Activated B cell treated with CpG ODN at 0.5 μM for 24 hours (primary cell): ENCODE data around the gene SDC1. TPM values are rescaled to one million over a fixed set of nuclear protein-coding genes. Genes with fewer than 3 reads are reported as not detected.
"Not testable (repeated sequence)": the region's sequence is repeated elsewhere in the genome, so short reads cannot be mapped to it uniquely, and the experiment has no call there.

Experiments used
- ATAC-seq: fragments of 200-7000 bp; cut with Tn5 transposase; one replicate; pipeline ENCODE4 v1.10.0; 2021; ENCODE audit warnings: low read depth, mild to moderate bottlenecking, moderate library complexity
- CTCF ChIA-PET: fragments of 350-600 bp; sonication (Branson Sonifier 250); formaldehyde crosslinking; loops from one replicate; lab custom pipeline; 2021; ENCODE audit warnings: antibody characterized with exemption; lab: Charles Lee
- POLR2A ChIA-PET: fragments of 350-600 bp; sonication (Branson Sonifier 250); formaldehyde crosslinking; loops from one replicate; lab custom pipeline; 2021; ENCODE audit warnings: antibody characterized with exemption; lab: Charles Lee
- DNase-seq: peaks from one replicate; pipeline ENCODE4 v3.0.0; 2022
- H3K27ac Mint-ChIP-seq: one replicate; pipeline ENCODE4 v1.8.0; 2020; ENCODE audit warnings: mixed read lengths
- H3K27me3 Mint-ChIP-seq: one replicate; pipeline ENCODE4 v1.8.0; 2021; ENCODE audit warnings: mixed read lengths
- H3K36me3 Mint-ChIP-seq: one replicate; pipeline ENCODE4 v1.8.0; 2021; ENCODE audit warnings: low read depth, mixed read lengths
- H3K4me1 Mint-ChIP-seq: one replicate; pipeline ENCODE4 v1.8.0; 2021; ENCODE audit warnings: mixed read lengths
- H3K4me3 Mint-ChIP-seq: one replicate; pipeline ENCODE4 v1.8.0; 2020; ENCODE audit warnings: mild to moderate bottlenecking, mixed read lengths
- H3K9me3 Mint-ChIP-seq: one replicate; pipeline ENCODE4 v1.8.0; 2020; ENCODE audit warnings: mixed read lengths
- CTCF ChIP-seq: fragments of 200-600 bp; IDR thresholded peaks from one replicate; pipeline ENCODE4 v1.8.0; 2022; ENCODE audit warnings: antibody characterized with exemption, mild to moderate bottlenecking
- intact Hi-C: fragments of 100-400 bp; cut with micrococcal nuclease; formaldehyde crosslinking; loops from one replicate; pipeline ENCODE4 v1.15.1; 2024
- total RNA-seq: library from RNA; stranded (reverse); gene quantifications from 2 replicates; pipeline ENCODE4 v1.2.3, GENCODE V29; 2022

SDC1 gene
- total RNA-seq, 1 donor from 2014 or later, result not detected

DNA sequence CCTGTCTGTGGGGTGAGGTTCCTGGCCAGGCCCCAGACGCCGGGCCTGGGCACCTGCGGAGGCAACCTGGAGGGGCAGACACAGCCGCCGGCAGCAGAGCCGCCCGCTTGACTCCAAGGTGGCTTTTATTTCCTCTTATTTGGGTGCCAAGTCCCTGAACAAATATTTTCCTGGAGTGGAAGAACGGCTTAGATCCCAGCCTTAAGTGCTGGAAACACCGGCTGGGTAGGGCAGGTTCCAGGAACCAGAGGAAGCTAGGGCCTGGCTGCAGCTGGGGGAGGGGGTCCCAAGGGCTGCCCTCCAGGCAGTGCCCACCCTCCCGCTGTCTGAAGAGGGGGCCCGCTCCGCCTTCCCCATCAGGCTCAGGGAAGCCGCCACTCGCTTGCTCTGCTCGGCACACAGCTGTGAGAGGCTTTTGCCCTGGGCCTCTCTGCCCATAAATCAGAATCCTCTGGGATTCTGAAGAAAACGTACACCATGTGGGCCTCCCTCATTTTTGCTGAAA is 28.2 kb downstream of the SDC1 start:
- ChIA-PET CTCF (no interaction called here), POLR2A (no interaction called here)
- intact Hi-C loops, result no loop called here
- no peak overlapping the region for H3K27ac Mint-ChIP-seq
- H3K4me3 Mint-ChIP-seq, result no peak overlapping the region
- ATAC-seq (no peak), DNase-seq (no peak)
- no peaks in the 10 kb centered on the region for H3K36me3 Mint-ChIP-seq
- no peak for TF ChIP-seq CTCF
- no peaks in the 10 kb centered on the region for H3K9me3 Mint-ChIP-seq
- H3K27me3 Mint-ChIP-seq, result no peaks in the 10 kb centered on the region
- no peaks in the 10 kb centered on the region for H3K4me1 Mint-ChIP-seq

- TF ChIP-seq CTCF, result no peak
- H3K4me3 Mint-ChIP-seq, result no peak overlapping the region
Observed at GRCh38 chr2:20196053-20196656, 28.8 kb downstream of the SDC1 start.

GRCh38 chr2:20195431-20196033 is 29.4 kb downstream of the SDC1 start:
- H3K9me3 Mint-ChIP-seq, result no peaks in the 10 kb centered on the region
- CTCF ChIA-PET, result no interaction called here

More at GRCh38 chr2:20196053-20196656, 28.8 kb downstream of the SDC1 start:
- ATAC-seq (no peak), DNase-seq (no peak)
- ChIA-PET CTCF (no interaction called here), POLR2A (no interaction called here)
- Mint-ChIP-seq H3K9me3 (no peaks in the 10 kb centered on the region), H3K27ac (no peak overlapping the region), H3K36me3 (no peaks in the 10 kb centered on the region), H3K4me1 (no peaks in the 10 kb centered on the region), H3K27me3 (no peaks in the 10 kb centered on the region)
- intact Hi-C loops, result no loop called here

DNA sequence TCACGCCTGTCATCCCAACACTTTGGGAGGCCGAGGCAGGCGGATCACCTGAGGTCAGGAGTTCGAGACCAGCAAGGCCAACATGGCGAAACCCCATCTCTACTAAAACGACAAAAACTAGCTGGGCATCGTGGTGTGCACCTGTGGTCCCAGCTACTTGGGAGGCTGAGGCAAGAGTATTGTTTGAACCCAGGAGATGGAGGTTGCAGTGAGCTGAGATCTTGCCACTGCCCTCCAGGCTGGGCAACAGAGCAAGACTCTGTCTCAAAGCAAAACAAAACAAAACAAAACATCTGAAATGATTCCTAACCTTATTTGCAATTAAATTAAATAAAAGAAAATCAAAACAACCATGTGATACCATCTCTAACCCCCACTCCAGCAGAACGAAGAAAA is 29.9 kb downstream of the SDC1 start:
- H3K4me3 Mint-ChIP-seq, DNase-seq, H3K9me3 Mint-ChIP-seq, H3K27me3 Mint-ChIP-seq, H3K36me3 Mint-ChIP-seq, H3K27ac Mint-ChIP-seq, H3K4me1 Mint-ChIP-seq, ATAC-seq, POLR2A ChIA-PET, CTCF ChIA-PET, intact Hi-C loops: not testable (repeated sequence)

More at GRCh38 chr2:20195431-20196033, 29.4 kb downstream of the SDC1 start:
- no peak overlapping the region for H3K27ac Mint-ChIP-seq
- H3K27me3 Mint-ChIP-seq, result no peaks in the 10 kb centered on the region
- no peaks in the 10 kb centered on the region for H3K4me1 Mint-ChIP-seq
- no peak for DNase-seq
- TF ChIP-seq CTCF, result no peak
- H3K36me3 Mint-ChIP-seq, result no peaks in the 10 kb centered on the region
- POLR2A ChIA-PET, result no interaction called here
- intact Hi-C loops, result no loop called here
- no peak overlapping the region for H3K4me3 Mint-ChIP-seq
- ATAC-seq, result no peak

GRCh38 chr2:20194097-20195015 is 30.6 kb downstream of the SDC1 start:
- Mint-ChIP-seq H3K27me3 (no peaks in the 10 kb centered on the region), H3K9me3 (no peaks in the 10 kb centered on the region), H3K4me3 (no peak overlapping the region), H3K27ac (no peak overlapping the region), H3K4me1 (no peaks in the 10 kb centered on the region), H3K36me3 (no peaks in the 10 kb centered on the region)
- ChIA-PET CTCF (no interaction called here), POLR2A (no interaction called here)
- DNase-seq (no peak), ATAC-seq (no peak)
- TF ChIP-seq CTCF, result no peak
- intact Hi-C loops, result no loop called here
